Endodermal cell (in vitro differentiated cells): ENCODE measurements around the gene OR4D1. TPM values are rescaled to one million over a fixed set of nuclear protein-coding genes. Genes with fewer than 3 reads are reported as not detected.
A peak's percentile ranks its signal among the peaks of the same experiment; 100 is the strongest.

Source experiments
- DNase-seq: peaks from one replicate; pipeline ENCODE4 v3.0.0-alpha.2; 2017
- H3K27ac ChIP-seq: 2 replicates; pipeline ENCODE4 v1.5.1; 2013; ENCODE audit warnings: mild to moderate bottlenecking, low read depth, low read length, moderate library complexity
- H3K27me3 ChIP-seq: 2 replicates; pipeline ENCODE4 v1.6.1; 2013; ENCODE audit warnings: mild to moderate bottlenecking, low read length, moderate library complexity; ENCODE audit not compliant: insufficient read depth, control insufficient read depth, poor library complexity, severe bottlenecking
- H3K36me3 ChIP-seq: 2 replicates; pipeline ENCODE4 v1.7.0; 2013; ENCODE audit warnings: mild to moderate bottlenecking, low read length, moderate library complexity; ENCODE audit not compliant: control insufficient read depth, insufficient read depth
- H3K4me1 ChIP-seq: one replicate; pipeline ENCODE4 v1.7.0; 2013; ENCODE audit warnings: low read length; ENCODE audit not compliant: control insufficient read depth, insufficient read depth
- H3K4me3 ChIP-seq: 2 replicates; pipeline ENCODE4 v1.5.1; 2013; ENCODE audit warnings: mild to moderate bottlenecking, low read length, moderate library complexity
- H3K9ac ChIP-seq: 2 replicates; pipeline ENCODE4 v1.6.1; 2013; ENCODE audit warnings: mild to moderate bottlenecking, low read length, moderate library complexity; ENCODE audit not compliant: poor library complexity, severe bottlenecking; ENCODE audit errors: extremely low read depth
- H3K9me3 ChIP-seq: 2 replicates; pipeline ENCODE4 v1.6.1; 2013; ENCODE audit warnings: mild to moderate bottlenecking, low read length, moderate library complexity; ENCODE audit not compliant: control insufficient read depth
- H3K27ac Mint-ChIP-seq: 2 replicates; pipeline ENCODE4 v1.8.0; 2020; ENCODE audit warnings: mixed read lengths
- H3K27me3 Mint-ChIP-seq: 2 replicates; pipeline ENCODE4 v1.8.0; 2021; ENCODE audit warnings: mild to moderate bottlenecking, mixed read lengths; ENCODE audit not compliant: insufficient read depth
- H3K36me3 Mint-ChIP-seq: 2 replicates; pipeline ENCODE4 v1.8.0; 2020; ENCODE audit warnings: low read depth, mixed read lengths
- H3K4me1 Mint-ChIP-seq: 2 replicates; pipeline ENCODE4 v1.8.0; 2020; ENCODE audit warnings: mixed read lengths
- H3K4me3 Mint-ChIP-seq: 2 replicates; pipeline ENCODE4 v1.8.0; 2020; ENCODE audit warnings: mild to moderate bottlenecking, moderate library complexity, mixed read lengths
- H3K9me3 Mint-ChIP-seq: 2 replicates; pipeline ENCODE4 v1.8.0; 2020; ENCODE audit warnings: mild to moderate bottlenecking, mixed read lengths
- WGBS, 2 experiments: methylation state at CpG; one replicate each; pipeline versions ENCODE4 v1.1.5 to v1.1.7; 2013; ENCODE audit warnings: missing lambda C conversion rate in 2 of 2, mixed read lengths in 1 of 2; ENCODE audit not compliant: insufficient coverage in 1 of 2, insufficient read length in 1 of 2; 5-methylcytosine and 5-hydroxymethylcytosine counted together
- total RNA-seq, 2 donors: library from RNA; stranded (reverse); fragmentation: NEBNext Ultra II Directional in 1 of 2; extraction: Animal tissue kit (Norgen Biotek cat#: 25700) in 1 of 2; gene quantifications; 2 replicates in 1 of 2; 3 replicates in 1 of 2; pipeline ENCODE4 v1.2.1, GENCODE V29; 2021
- TF ChIP-seq, protein P1 (sequence below): fragments of 200-600 bp; sonication (generic); conservative IDR thresholded peaks from 2 replicates; pipeline ENCODE4 v1.5.0; 2021; ENCODE audit warnings: antibody characterized with exemption, mild to moderate bottlenecking

OR4D1 gene
- total RNA-seq, 2 donors from 2014 or later: 0.07 to 0.22 TPM

DNA sequence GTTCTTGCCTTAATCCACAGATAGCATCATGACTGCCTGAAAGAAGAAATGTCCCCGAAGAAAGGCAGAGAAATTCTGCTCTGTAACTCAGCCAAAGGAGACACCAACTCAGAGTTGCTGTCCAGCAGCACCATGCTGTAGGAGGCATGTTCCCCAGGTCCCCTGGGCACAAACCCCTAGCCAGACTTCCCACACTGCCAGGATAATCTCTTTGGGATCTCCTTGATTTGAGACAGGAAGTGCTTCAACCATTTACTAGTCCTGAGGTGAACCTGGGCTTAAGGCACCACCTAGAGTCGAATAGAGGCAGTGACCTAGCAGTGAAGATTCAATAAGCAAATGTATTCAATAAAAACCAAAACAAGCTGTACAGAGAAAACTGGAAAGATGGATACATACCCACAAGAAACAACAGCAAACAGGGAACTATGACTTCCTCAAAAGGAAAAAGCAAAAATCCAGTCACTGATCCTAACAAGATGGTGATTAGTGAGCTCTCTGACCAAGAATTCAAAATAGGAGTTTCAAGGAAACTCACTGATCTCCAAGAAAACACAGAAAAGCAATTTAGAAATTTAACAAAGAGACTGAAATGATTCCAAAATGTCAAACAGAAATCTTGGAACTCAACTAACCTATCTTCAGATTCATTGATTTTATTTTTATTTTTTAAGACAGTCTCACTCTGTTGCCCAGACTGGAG lies 24.3 kb downstream of the OR4D1 start:
- peaks cover 40% of the 10 kb centered on the region for H3K27me3 ChIP-seq
- H3K27ac ChIP-seq: no peak overlapping the region
- peak; percentile 91 for DNase-seq
- H3K4me3 ChIP-seq: no peak overlapping the region
- no peaks in the 10 kb centered on the region for H3K9me3 ChIP-seq
- H3K27me3 Mint-ChIP-seq: peaks cover 30% of the 10 kb centered on the region
- H3K4me3 Mint-ChIP-seq: no peak overlapping the region
- TF ChIP-seq, protein P1, sequence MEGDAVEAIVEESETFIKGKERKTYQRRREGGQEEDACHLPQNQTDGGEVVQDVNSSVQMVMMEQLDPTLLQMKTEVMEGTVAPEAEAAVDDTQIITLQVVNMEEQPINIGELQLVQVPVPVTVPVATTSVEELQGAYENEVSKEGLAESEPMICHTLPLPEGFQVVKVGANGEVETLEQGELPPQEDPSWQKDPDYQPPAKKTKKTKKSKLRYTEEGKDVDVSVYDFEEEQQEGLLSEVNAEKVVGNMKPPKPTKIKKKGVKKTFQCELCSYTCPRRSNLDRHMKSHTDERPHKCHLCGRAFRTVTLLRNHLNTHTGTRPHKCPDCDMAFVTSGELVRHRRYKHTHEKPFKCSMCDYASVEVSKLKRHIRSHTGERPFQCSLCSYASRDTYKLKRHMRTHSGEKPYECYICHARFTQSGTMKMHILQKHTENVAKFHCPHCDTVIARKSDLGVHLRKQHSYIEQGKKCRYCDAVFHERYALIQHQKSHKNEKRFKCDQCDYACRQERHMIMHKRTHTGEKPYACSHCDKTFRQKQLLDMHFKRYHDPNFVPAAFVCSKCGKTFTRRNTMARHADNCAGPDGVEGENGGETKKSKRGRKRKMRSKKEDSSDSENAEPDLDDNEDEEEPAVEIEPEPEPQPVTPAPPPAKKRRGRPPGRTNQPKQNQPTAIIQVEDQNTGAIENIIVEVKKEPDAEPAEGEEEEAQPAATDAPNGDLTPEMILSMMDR: peak; percentile 82
- H3K36me3 Mint-ChIP-seq: no peaks in the 10 kb centered on the region
- H3K4me1 ChIP-seq: no peaks in the 10 kb centered on the region
- H3K9me3 Mint-ChIP-seq: peaks cover 2% of the 10 kb centered on the region
- H3K9ac ChIP-seq: no peak overlapping the region
- H3K27ac Mint-ChIP-seq: no peak overlapping the region
- 47% methylated on average over 2 of the region's 2 CpGs; no CpG with 5 or more reads in 1 of the 2 experiments for WGBS, 2 experiments
- no peaks in the 10 kb centered on the region for H3K4me1 Mint-ChIP-seq
- no peaks in the 10 kb centered on the region for H3K36me3 ChIP-seq

DNA sequence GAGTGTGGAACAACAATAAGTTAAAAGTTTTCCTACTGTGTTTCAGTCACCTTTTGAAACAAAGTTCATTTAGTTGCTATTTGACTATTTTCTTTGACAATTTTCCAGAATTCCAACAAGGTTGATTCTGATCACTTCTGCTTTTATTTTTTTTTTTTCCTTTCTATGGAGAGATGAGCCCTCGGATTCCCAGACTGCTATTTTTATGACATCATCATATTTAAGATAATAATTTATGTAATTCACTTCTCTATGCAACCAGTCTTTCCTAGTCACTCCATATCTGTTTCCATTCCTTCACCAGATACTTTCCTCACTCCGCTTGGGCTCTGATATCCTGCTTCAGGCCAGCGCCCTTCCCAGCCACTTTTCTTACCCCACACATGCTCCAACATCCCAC lies 26.7 kb downstream of the OR4D1 start:
- no peaks in the 10 kb centered on the region for H3K36me3 ChIP-seq
- peaks cover 22% of the 10 kb centered on the region for H3K27me3 ChIP-seq
- no peak overlapping the region for H3K9ac ChIP-seq
- no peaks in the 10 kb centered on the region for H3K36me3 Mint-ChIP-seq
- no peak overlapping the region for H3K4me3 Mint-ChIP-seq
- TF ChIP-seq, protein P1: no peak
- no peaks in the 10 kb centered on the region for H3K9me3 ChIP-seq
- WGBS, 2 experiments: 65 to 75% methylated on average over 2 of the region's 3 CpGs
- H3K27ac ChIP-seq: no peak overlapping the region
- no peaks in the 10 kb centered on the region for H3K4me1 ChIP-seq
- H3K9me3 Mint-ChIP-seq: no peaks in the 10 kb centered on the region
- no peaks in the 10 kb centered on the region for H3K4me1 Mint-ChIP-seq
- no peak overlapping the region for H3K4me3 ChIP-seq
- no peak overlapping the region for H3K27ac Mint-ChIP-seq
- no peak for DNase-seq
- peaks cover 18% of the 10 kb centered on the region for H3K27me3 Mint-ChIP-seq

DNA sequence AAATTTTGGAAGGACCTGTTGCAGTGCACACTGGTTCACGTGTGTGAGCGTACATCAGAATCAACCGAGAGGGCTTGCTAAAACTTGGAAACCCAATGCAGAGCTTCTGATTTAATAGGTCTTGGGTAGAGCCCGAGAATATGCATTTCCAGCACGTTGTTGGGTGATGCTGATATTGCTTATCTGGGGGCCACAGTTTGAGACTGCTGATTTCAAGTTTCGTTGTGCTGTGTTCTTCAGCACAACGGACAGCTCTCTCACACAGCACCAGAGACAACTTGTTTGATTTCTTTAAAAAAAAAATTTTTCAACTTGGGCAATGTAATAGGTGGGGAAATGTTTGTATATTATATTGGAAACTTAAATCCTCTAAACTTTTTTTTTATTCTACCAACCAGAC lies 28.0 kb downstream of the OR4D1 start:
- Mint-ChIP-seq H3K4me1 (no peaks in the 10 kb centered on the region), H3K27me3 (peaks cover 11% of the 10 kb centered on the region), H3K27ac (no peak overlapping the region), H3K4me3 (no peak overlapping the region), H3K9me3 (no peaks in the 10 kb centered on the region), H3K36me3 (no peaks in the 10 kb centered on the region)
- Histone ChIP-seq H3K4me1 (no peaks in the 10 kb centered on the region), H3K9ac (no peak overlapping the region), H3K9me3 (no peaks in the 10 kb centered on the region), H3K4me3 (no peak overlapping the region), H3K36me3 (no peaks in the 10 kb centered on the region), H3K27ac (no peak overlapping the region), H3K27me3 (peaks cover 11% of the 10 kb centered on the region)
- 47 to 53% methylated on average over 6 of the region's 7 CpGs for WGBS, 2 experiments
- DNase-seq: no peak
- TF ChIP-seq, protein P1: no peak
